GM21447 (cell line): Measurements from ENCODE around the gene TSPAN9.

Source experiments
- ATAC-seq: cut with Tn5 transposase; IDR thresholded peaks from one replicate; pipeline ENCODE4 v1.9.1; 2021; ENCODE audit not compliant: unreplicated experiment

The TSPAN9 gene

GRCh38 chr12:3265406-3265805 lies 188.2 kb downstream of the TSPAN9 start:
- ATAC-seq = no peak

- no peak for ATAC-seq
Observed at GRCh38 chr12:3266638-3267037, 189.5 kb downstream of the TSPAN9 start.

GRCh38 chr12:3267690-3268089 lies 190.5 kb downstream of the TSPAN9 start:
- ATAC-seq = no peak

- ATAC-seq = no peak
Observed at GRCh38 chr12:3269594-3269993, 192.4 kb downstream of the TSPAN9 start.

- ATAC-seq = no peak
Observed at GRCh38 chr12:3271146-3271545, 194.0 kb downstream of the TSPAN9 start.

GRCh38 chr12:3271639-3272038 lies 194.5 kb downstream of the TSPAN9 start:
- no peak for ATAC-seq

- ATAC-seq = no peak
Observed at GRCh38 chr12:3272958-3273357, 195.8 kb downstream of the TSPAN9 start.

- no peak for ATAC-seq
Observed at GRCh38 chr12:3273409-3273853, 196.3 kb downstream of the TSPAN9 start.

GRCh38 chr12:3274664-3275063 lies 197.5 kb downstream of the TSPAN9 start:
- no peak for ATAC-seq

- no peak for ATAC-seq
Observed at GRCh38 chr12:3275171-3276041, 198.2 kb downstream of the TSPAN9 start.

- no peak for ATAC-seq
Observed at GRCh38 chr12:3276226-3276625, 199.0 kb downstream of the TSPAN9 start.

GRCh38 chr12:3277306-3277943 lies 200.2 kb downstream of the TSPAN9 start:
- no peak for ATAC-seq

- ATAC-seq = no peak
Observed at GRCh38 chr12:3278681-3279414, 201.7 kb downstream of the TSPAN9 start.

- no peak for ATAC-seq
Observed at GRCh38 chr12:3279415-3279780, 202.2 kb downstream of the TSPAN9 start.

- ATAC-seq = no peak
Observed at GRCh38 chr12:3279832-3280231, 202.7 kb downstream of the TSPAN9 start.

GRCh38 chr12:3280967-3281366 lies 203.8 kb downstream of the TSPAN9 start:
- ATAC-seq = no peak

- no peak for ATAC-seq
Observed at GRCh38 chr12:3281588-3282383, 204.6 kb downstream of the TSPAN9 start.

GRCh38 chr12:3282384-3282670 lies 205.1 kb downstream of the TSPAN9 start:
- ATAC-seq = no peak

GRCh38 chr12:3283137-3283680 lies 206.0 kb downstream of the TSPAN9 start:
- ATAC-seq = no peak

GRCh38 chr12:3284405-3284804 lies 207.2 kb downstream of the TSPAN9 start:
- ATAC-seq = no peak

GRCh38 chr12:3285570-3285969 lies 208.4 kb downstream of the TSPAN9 start:
- ATAC-seq = no peak
